ENCODE data around the gene STRBP. TPM values are rescaled to one million over a fixed set of nuclear protein-coding genes. Genes with fewer than 3 reads are reported as not detected.
"Not testable (repeated sequence)": the region's sequence is repeated elsewhere in the genome, so short reads cannot be mapped to it uniquely, and the experiment has no call there.

STRBP gene
- total RNA-seq, 1 experiment from 2014 or later, result 74.0 TPM

GRCh38 chr9:123187131-123187530, 81.3 kb downstream of the STRBP start:
- no CpG with 5 or more reads among the region's 1 CpG for WGBS (ENCODE audit: extremely low coverage, insufficient read length, low lambda C conversion rate)

DNA sequence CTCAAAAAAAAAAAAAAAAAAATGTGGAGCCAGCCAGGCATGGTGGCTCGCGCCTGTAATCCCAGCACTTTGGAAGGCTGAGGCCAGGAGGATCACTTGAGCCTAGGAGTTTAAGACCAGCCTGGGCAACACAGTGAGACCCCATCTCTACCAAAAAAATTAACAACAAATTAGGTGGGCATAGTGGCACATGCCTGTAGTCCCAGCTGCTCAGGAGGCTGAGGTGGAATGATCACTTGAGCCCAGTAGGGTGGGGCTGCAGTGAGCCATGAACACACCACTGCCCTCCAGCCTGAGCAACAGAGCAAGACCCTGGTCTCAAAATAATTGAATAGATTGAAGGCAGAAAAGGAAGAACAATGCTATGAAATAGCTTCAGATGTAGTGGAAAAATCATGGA, 82.4 kb downstream of the STRBP start:
- not testable (repeated sequence) for H3K56ac ChIP-seq (ENCODE audit: insufficient read length, low read depth, low read length); DNase-seq; H3K4me1 ChIP-seq (ENCODE audit: insufficient read depth, low read length); H3K79me1 ChIP-seq (ENCODE audit: insufficient read depth, low read depth, low read length, poor library complexity, severe bottlenecking); H3K23ac ChIP-seq (ENCODE audit: insufficient read length, low read depth, low read length); H3K9me3 Mint-ChIP-seq; H3K27me3 ChIP-seq (ENCODE audit: insufficient read depth, low read length); H3K9ac ChIP-seq (ENCODE audit: extremely low read depth, insufficient read length, low read length); H3K14ac ChIP-seq (ENCODE audit: insufficient read depth, low read length); H4K91ac ChIP-seq (ENCODE audit: insufficient read length, low read depth, low read length); H2BK12ac ChIP-seq (ENCODE audit: insufficient read length, low read depth, low read length); H4K20me1 ChIP-seq (ENCODE audit: control insufficient read depth, insufficient read depth, insufficient read length); H3K9me3 ChIP-seq (ENCODE audit: control insufficient read depth, low read depth, low read length); H2BK5ac ChIP-seq (ENCODE audit: insufficient read length, low read length); H3K79me2 ChIP-seq (ENCODE audit: insufficient read depth, low read length); H3K18ac ChIP-seq (ENCODE audit: insufficient read length, low read depth, low read length); H4K5ac ChIP-seq (ENCODE audit: insufficient read length, low read depth, low read length); H3K27me3 Mint-ChIP-seq (ENCODE audit: low read depth); H3K4me3 Mint-ChIP-seq; H3K4ac ChIP-seq (ENCODE audit: low read depth, low read length); H2BK15ac ChIP-seq (ENCODE audit: low read depth, low read length); H2AK5ac ChIP-seq (ENCODE audit: insufficient read length, low read length); H3K27ac ChIP-seq (ENCODE audit: insufficient read length, low read depth, low read length); H4K8ac ChIP-seq (replicated peaks; ENCODE audit: insufficient read length, low read depth, low read length); H2BK120ac ChIP-seq (ENCODE audit: low read depth, low read length, poor library complexity, severe bottlenecking); H2AFZ ChIP-seq (ENCODE audit: low read length); H3K23me2 ChIP-seq (ENCODE audit: insufficient read length, low read depth, low read length, poor library complexity, severe bottlenecking); H3T11ph ChIP-seq (ENCODE audit: low read length); H2BK20ac ChIP-seq (ENCODE audit: low read depth, low read length, poor library complexity, severe bottlenecking); H3K4me2 ChIP-seq (ENCODE audit: insufficient read depth, insufficient read length, low read length)
- Mint-ChIP-seq H3K27ac (peak overlapping the region in 2 of 3 experiments; percentile 18 to 25; a peak in 1 of 7 replicates), H3K36me3 (ENCODE audit: insufficient read depth in 1 of 3, low read depth in 3 of 3) (peaks cover 8 to 14% (median 9%) of the 10 kb centered on the region in 3 experiments; a peak in 6 of 7 replicates), H3K4me1 (peaks cover 18% of the 10 kb centered on the region in 2 experiments)
- whole genome bisulfite sequencing (ENCODE audit: extremely low coverage, insufficient read length, low lambda C conversion rate), result no CpG with 5 or more reads among the region's 2 CpGs

More at GRCh38 chr9:123187131-123187530, 81.3 kb downstream of the STRBP start:
- Histone ChIP-seq H4K5ac (ENCODE audit: insufficient read length, low read depth, low read length) (no peak overlapping the region), H2AK5ac (ENCODE audit: insufficient read length, low read length) (no peak overlapping the region), H3K18ac (ENCODE audit: insufficient read length, low read depth, low read length) (no peak overlapping the region), H3K27ac (ENCODE audit: insufficient read length, low read depth, low read length) (no peak overlapping the region), H4K20me1 (ENCODE audit: control insufficient read depth, insufficient read depth, insufficient read length) (no peaks in the 10 kb centered on the region), H3K4me2 (ENCODE audit: insufficient read depth, insufficient read length, low read length) (no peak overlapping the region), H3K4ac (ENCODE audit: low read depth, low read length) (no peak overlapping the region), H2BK12ac (ENCODE audit: insufficient read length, low read depth, low read length) (no peak overlapping the region), H4K91ac (ENCODE audit: insufficient read length, low read depth, low read length) (no peak overlapping the region), H2AFZ (ENCODE audit: low read length) (no peak overlapping the region), H3K79me1 (ENCODE audit: insufficient read depth, low read depth, low read length, poor library complexity, severe bottlenecking) (no peaks in the 10 kb centered on the region), H3K4me1 (ENCODE audit: insufficient read depth, low read length) (no peaks in the 10 kb centered on the region; the same call in 1 of the 2 replicates), H3K14ac (ENCODE audit: insufficient read depth, low read length) (no peak overlapping the region), H2BK15ac (ENCODE audit: low read depth, low read length) (no peak overlapping the region), H2BK5ac (ENCODE audit: insufficient read length, low read length) (no peak overlapping the region), H3K23ac (ENCODE audit: insufficient read length, low read depth, low read length) (no peak overlapping the region), H3K9ac (ENCODE audit: extremely low read depth, insufficient read length, low read length) (no peak overlapping the region), H2BK20ac (ENCODE audit: low read depth, low read length, poor library complexity, severe bottlenecking) (no peak overlapping the region), H3K79me2 (ENCODE audit: insufficient read depth, low read length) (no peaks in the 10 kb centered on the region), H2BK120ac (ENCODE audit: low read depth, low read length, poor library complexity, severe bottlenecking) (no peak overlapping the region), H3T11ph (ENCODE audit: low read length) (no peak overlapping the region), H3K9me3 (ENCODE audit: control insufficient read depth, low read depth, low read length) (no peaks in the 10 kb centered on the region), H3K56ac (ENCODE audit: insufficient read length, low read depth, low read length) (no peak overlapping the region), H3K27me3 (ENCODE audit: insufficient read depth, low read length) (no peaks in the 10 kb centered on the region), H4K8ac (replicated peaks; ENCODE audit: insufficient read length, low read depth, low read length) (no peak overlapping the region), H3K23me2 (ENCODE audit: insufficient read length, low read depth, low read length, poor library complexity, severe bottlenecking) (no peaks in the 10 kb centered on the region)
- peaks cover 14 to 16% of the 10 kb centered on the region in 2 experiments for H3K4me1 Mint-ChIP-seq
- no peak overlapping the region for H3K4me3 Mint-ChIP-seq
- H3K27me3 Mint-ChIP-seq (ENCODE audit: low read depth), result no peaks in the 10 kb centered on the region
- no peak overlapping the region for H3K27ac Mint-ChIP-seq
- TF ChIP-seq, protein P1, sequence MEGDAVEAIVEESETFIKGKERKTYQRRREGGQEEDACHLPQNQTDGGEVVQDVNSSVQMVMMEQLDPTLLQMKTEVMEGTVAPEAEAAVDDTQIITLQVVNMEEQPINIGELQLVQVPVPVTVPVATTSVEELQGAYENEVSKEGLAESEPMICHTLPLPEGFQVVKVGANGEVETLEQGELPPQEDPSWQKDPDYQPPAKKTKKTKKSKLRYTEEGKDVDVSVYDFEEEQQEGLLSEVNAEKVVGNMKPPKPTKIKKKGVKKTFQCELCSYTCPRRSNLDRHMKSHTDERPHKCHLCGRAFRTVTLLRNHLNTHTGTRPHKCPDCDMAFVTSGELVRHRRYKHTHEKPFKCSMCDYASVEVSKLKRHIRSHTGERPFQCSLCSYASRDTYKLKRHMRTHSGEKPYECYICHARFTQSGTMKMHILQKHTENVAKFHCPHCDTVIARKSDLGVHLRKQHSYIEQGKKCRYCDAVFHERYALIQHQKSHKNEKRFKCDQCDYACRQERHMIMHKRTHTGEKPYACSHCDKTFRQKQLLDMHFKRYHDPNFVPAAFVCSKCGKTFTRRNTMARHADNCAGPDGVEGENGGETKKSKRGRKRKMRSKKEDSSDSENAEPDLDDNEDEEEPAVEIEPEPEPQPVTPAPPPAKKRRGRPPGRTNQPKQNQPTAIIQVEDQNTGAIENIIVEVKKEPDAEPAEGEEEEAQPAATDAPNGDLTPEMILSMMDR (conservative IDR thresholded peaks at IDR 0.05), result no peak
- H3K36me3 Mint-ChIP-seq (ENCODE audit: insufficient read depth in 1 of 3, low read depth in 3 of 3), result peaks cover 4 to 14% (median 9%) of the 10 kb centered on the region in 3 experiments; a peak in 5 of 7 replicates
- H3K9me3 Mint-ChIP-seq, result peaks cover 4% of the 10 kb centered on the region in 2 experiments; a peak in 4 of 5 replicates
- no peak for DNase-seq
